ENCODE results near the gene SGPL1.
A peak's percentile ranks its signal among the peaks of the same experiment; 100 is the strongest.
"Not testable (repeated sequence)": the region's sequence is repeated elsewhere in the genome, so short reads cannot be mapped to it uniquely, and the experiment has no call there.

Gene SGPL1

DNA sequence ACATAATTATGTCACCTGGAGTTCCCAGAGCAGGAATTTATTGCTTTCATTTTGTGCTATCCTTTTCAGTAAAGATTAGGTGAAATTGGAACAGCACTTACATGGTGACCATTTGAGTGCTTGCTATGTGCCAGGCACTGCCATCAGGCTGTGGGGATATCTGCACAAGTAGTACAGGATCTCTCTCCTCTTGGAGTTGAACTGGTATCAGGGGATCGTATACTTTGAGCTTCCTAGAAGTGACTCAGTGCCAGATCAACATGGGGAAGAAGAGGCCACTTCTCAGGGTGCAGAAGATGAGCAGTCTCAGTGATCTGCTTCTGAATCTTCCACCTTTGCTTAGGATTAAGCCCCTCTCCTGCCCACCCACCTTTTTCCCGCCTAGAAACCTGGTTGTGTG lies 29.5 kb downstream of the SGPL1 start:
- DNase-seq: no peak

GRCh38 chr10:70845816-70846215 lies 30.1 kb downstream of the SGPL1 start:
- DNase-seq: no peak

- DNase-seq: no peak
These were observed 31.0 kb downstream of the SGPL1 start for GRCh38 chr10:70846795-70847194.

- no peak for DNase-seq
These were observed 32.1 kb downstream of the SGPL1 start for GRCh38 chr10:70847659-70848360.

DNA sequence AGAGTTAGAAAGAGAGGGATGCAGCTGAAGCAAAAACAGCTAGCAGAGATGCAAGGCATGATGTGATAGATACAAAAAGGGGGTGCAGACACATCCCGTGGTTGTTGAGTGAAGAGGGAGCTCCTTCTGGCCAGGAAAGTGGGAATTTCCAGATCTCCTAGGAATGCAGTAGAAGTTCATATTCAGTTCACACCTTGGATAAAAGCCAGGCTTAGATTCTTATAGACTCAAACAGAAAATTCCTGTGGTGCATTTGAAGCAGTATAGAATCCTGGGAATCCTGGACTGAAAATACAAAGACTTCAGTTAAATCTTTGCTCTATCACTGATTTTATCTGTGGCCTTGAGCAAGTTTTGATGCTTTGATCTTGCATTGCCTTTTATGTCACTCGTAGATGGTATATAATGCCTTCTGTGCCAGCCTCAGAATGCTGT lies 33.9 kb downstream of the SGPL1 start:
- no peak for DNase-seq

- no peak for DNase-seq
These were observed 34.3 kb downstream of the SGPL1 start for GRCh38 chr10:70850097-70850496.

GRCh38 chr10:70851597-70852475 lies 36.1 kb downstream of the SGPL1 start:
- no peak for DNase-seq

DNA sequence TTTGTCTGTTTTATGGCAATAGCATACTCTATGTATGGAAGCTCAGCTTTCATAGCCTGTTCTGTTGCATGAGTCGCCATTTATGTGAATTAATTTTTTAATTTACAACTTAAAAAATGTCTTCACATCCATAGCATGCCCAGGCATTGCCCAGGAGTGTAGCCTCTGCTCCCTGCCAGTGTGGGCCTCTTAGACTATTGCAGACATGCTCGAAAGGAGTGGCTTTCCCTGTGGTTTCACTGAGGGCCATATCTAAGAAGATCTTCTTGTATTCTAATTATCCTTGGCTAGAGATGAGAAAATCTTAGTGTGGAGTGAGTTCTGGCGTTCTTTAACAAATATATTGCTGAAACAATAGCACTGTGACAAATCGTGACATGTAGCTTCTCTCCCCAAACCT lies 37.3 kb downstream of the SGPL1 start:
- no peak for DNase-seq

GRCh38 chr10:70853457-70853856 lies 37.7 kb downstream of the SGPL1 start:
- no peak for DNase-seq

DNA sequence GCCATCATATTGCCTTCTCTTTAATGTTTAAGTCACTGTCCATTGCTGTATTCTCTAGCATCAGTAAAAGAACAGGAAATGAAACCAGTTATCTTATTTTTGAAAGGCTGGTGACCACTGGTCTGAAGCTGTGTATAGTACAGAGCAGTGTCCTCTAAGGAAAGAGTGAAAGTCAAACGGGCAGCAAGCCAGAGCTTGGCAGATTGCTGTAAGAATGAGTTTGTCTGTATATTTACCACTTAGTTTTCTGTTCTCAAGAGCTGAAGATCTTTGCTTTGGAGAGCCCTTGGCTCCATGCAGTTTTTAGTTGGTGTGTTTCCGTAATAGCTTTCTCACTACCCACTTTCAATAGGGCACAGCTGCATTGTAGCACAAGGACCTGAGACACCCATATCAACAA lies 40.7 kb downstream of the SGPL1 start:
- no peak for DNase-seq

DNA sequence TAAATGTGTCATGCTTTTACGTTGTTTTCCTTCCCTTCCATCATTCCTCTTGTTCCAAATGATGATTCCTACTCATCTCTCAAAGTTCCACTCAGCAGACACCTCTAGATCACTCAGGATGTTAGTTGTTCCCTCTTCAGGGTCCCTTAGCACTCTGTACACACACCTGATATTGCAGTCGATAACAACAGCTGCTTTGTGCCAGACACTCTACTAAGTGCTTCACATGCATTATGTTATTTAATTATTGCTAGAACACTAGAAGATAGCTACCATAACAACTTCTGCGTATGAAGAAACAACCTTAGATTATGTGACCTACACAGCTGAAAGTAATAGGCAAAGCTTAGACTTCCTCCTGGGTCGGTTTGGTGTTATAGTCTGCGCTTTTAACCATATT lies 43.0 kb downstream of the SGPL1 start:
- DNase-seq: no peak

DNA sequence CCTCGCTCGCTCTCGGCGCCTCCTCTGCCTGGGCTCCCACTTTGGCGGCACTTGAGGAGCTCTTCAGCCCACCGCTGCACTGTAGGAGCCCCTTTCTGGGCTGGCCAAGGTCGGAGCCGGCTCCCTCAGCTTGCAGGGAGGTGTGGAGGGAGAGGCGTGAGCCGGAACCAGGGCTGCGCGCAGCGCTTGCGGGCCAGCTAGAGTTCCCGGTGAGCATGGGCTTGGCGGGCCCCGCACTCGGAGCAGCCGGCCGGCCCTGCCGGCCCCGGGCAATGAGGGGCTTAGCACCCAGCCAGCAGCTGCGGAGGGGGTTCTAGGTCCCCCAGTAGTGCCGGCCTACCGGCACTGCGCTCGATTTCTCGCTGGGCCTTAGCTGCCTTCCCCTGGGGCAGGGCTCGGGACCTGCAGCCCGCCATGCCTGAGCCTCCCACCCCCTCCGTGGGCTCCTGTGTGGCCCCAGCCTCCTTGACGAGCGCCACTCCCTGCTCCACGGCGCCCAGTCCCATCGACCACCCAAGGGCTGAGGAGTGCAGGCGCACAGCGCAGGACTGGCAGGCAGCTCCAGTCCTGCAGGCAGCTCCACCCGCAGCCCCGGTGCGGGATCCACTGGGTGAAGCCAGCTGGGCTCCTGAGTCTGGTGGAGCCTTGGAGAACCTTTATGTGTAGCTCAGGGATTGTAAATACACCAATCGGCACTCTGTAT lies 45.9 kb downstream of the SGPL1 start:
- DNase-seq: not testable (repeated sequence)

- DNase-seq: no peak
These were observed 47.9 kb downstream of the SGPL1 start for GRCh38 chr10:70863470-70864160.

- DNase-seq: no peak
These were observed 49.2 kb downstream of the SGPL1 start for GRCh38 chr10:70864935-70865334.

DNA sequence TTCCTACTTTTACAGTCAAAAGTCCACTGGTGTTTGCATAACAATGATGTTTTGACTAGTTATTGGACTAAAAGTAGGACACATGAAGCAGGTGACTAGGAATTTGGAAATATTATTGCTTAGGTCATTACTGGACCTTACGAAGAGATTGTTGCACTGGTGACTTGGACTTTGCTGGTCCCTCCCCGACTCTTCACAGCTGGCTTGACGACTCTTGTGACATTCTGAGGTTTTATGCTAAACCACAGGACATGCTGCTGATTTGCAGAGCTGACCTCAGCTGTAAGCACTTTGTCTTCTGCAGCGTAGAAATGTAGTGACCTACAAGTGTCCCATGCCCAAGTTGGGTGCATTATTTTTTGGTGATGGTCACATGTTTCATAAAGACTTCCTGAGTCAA lies 50.7 kb downstream of the SGPL1 start:
- no peak for DNase-seq

GRCh38 chr10:70872291-70872690 lies 56.5 kb downstream of the SGPL1 start:
- no peak for DNase-seq

DNA sequence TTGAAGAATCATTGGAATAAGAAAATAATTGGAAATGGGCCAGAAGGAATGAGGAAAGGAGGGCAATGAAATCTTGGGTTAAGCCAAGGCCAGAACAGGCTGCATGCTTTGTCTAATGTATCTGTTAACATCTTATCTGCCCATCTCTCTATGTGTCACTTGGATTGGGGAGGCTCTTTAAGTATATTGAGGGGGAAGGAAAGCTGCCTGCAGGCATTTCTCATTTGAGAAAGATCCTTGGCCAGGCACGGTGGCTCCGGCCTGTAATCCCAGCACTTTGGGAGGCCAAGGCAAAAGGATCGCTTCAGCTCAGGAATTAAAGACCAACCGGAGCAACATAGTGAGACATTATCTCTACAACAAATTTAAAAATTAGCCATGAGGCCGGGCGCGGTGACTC lies 58.3 kb downstream of the SGPL1 start:
- DNase-seq: no peak

- no peak for DNase-seq
These were observed 63.5 kb downstream of the SGPL1 start for GRCh38 chr10:70879207-70879606.

DNA sequence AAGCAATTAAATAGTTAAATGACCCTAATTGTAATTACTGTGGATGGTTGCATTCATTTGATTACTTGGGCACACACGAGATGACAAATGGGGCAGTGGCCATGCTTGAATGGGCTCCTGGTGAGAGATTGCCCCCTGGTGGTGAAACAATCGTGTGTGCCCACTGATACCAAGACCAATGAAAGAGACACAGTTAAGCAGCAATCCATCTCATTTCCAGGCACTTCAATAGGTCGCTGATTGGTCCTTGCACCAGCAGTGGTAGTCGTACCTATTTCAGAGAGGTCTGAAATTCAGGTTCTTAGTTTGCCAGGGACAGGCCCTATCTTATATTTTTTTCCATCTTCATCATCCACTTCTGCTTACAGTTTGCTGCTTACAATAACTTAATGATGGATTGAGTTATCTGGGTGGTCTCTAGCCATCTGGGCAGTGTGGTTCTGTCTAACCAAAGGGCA lies 64.4 kb downstream of the SGPL1 start:
- peak; percentile 19 to 34 for DNase-seq

GRCh38 chr10:70884741-70885140 lies 69.0 kb downstream of the SGPL1 start:
- DNase-seq: no peak

GRCh38 chr10:70885481-70885880 lies 69.7 kb downstream of the SGPL1 start:
- no peak for DNase-seq

- DNase-seq: no peak
These were observed 70.5 kb downstream of the SGPL1 start for GRCh38 chr10:70885931-70886903.

Data from SHP77 (cell line).